Neural crest cell (in vitro differentiated cells): ENCODE results near the gene ZNF365. TPM values are rescaled to one million over a fixed set of nuclear protein-coding genes. Genes with fewer than 3 reads are reported as not detected.

Experiments used
- DNase-seq: peaks from one replicate; pipeline ENCODE4 v3.0.0; 2021; ENCODE audit warnings: low read depth, mixed read lengths, low spot score
- H3K27ac Mint-ChIP-seq: one replicate; pipeline ENCODE4 v1.8.0; 2021; ENCODE audit warnings: mild to moderate bottlenecking, mixed read lengths; ENCODE audit not compliant: unreplicated experiment
- H3K27me3 Mint-ChIP-seq: 2 replicates; pipeline ENCODE4 v1.8.0; 2021; ENCODE audit warnings: low read depth, mild to moderate bottlenecking, mixed read lengths
- H3K36me3 Mint-ChIP-seq: 2 replicates; pipeline ENCODE4 v1.8.0; 2021; ENCODE audit warnings: low read depth, mild to moderate bottlenecking, mixed read lengths
- H3K4me1 Mint-ChIP-seq: 2 replicates; pipeline ENCODE4 v1.8.0; 2021; ENCODE audit warnings: mixed read lengths
- H3K4me3 Mint-ChIP-seq: one replicate; pipeline ENCODE4 v1.8.0; 2021; ENCODE audit warnings: mild to moderate bottlenecking, mixed read lengths
- H3K9me3 Mint-ChIP-seq: 2 replicates; pipeline ENCODE4 v1.8.0; 2021; ENCODE audit warnings: mixed read lengths
- CTCF ChIP-seq: fragments of 200-600 bp; sonication (generic); conservative IDR thresholded peaks from 2 replicates; pipeline ENCODE4 v1.5.0; 2021; ENCODE audit warnings: antibody characterized with exemption, mild to moderate bottlenecking
- total RNA-seq: library from RNA; stranded (reverse); gene quantifications from 2 replicates; pipeline ENCODE4 v1.2.1, GENCODE V29; 2021

The ZNF365 gene
- total RNA-seq, 1 donor from 2014 or later, result 1.0 TPM

GRCh38 chr10:62426086-62426485 lies 51.9 kb downstream of the ZNF365 start:
- no peak for TF ChIP-seq CTCF
- Mint-ChIP-seq H3K27ac (no peak overlapping the region), H3K4me1 (no peaks in the 10 kb centered on the region), H3K4me3 (no peak overlapping the region), H3K9me3 (no peaks in the 10 kb centered on the region), H3K36me3 (no peaks in the 10 kb centered on the region), H3K27me3 (no peaks in the 10 kb centered on the region)
- no peak for DNase-seq

- no peak overlapping the region for H3K4me3 Mint-ChIP-seq
- TF ChIP-seq CTCF, result no peak
- H3K27ac Mint-ChIP-seq, result no peak overlapping the region
- H3K9me3 Mint-ChIP-seq, result no peaks in the 10 kb centered on the region
- no peaks in the 10 kb centered on the region for H3K36me3 Mint-ChIP-seq
- H3K27me3 Mint-ChIP-seq, result no peaks in the 10 kb centered on the region
- no peak for DNase-seq
- no peaks in the 10 kb centered on the region for H3K4me1 Mint-ChIP-seq
These were observed 52.4 kb downstream of the ZNF365 start for GRCh38 chr10:62426600-62426999.

- no peak overlapping the region for H3K4me3 Mint-ChIP-seq
- H3K9me3 Mint-ChIP-seq, result no peaks in the 10 kb centered on the region
- no peaks in the 10 kb centered on the region for H3K36me3 Mint-ChIP-seq
- TF ChIP-seq CTCF, result no peak
- no peak for DNase-seq
- H3K27me3 Mint-ChIP-seq, result no peaks in the 10 kb centered on the region
- no peak overlapping the region for H3K27ac Mint-ChIP-seq
- no peaks in the 10 kb centered on the region for H3K4me1 Mint-ChIP-seq
These were observed 56.7 kb downstream of the ZNF365 start for GRCh38 chr10:62430881-62431280.

- peaks cover 2% of the 10 kb centered on the region for H3K27me3 Mint-ChIP-seq
These were observed 59.1 kb downstream of the ZNF365 start for GRCh38 chr10:62433181-62433692.

GRCh38 chr10:62433901-62434300 lies 59.7 kb downstream of the ZNF365 start:
- Mint-ChIP-seq H3K4me1 (no peaks in the 10 kb centered on the region), H3K9me3 (no peaks in the 10 kb centered on the region), H3K27me3 (peaks cover 2% of the 10 kb centered on the region), H3K4me3 (no peak overlapping the region), H3K36me3 (no peaks in the 10 kb centered on the region), H3K27ac (no peak overlapping the region)
- no peak for TF ChIP-seq CTCF
- DNase-seq, result no peak

More at GRCh38 chr10:62433181-62433692, 59.1 kb downstream of the ZNF365 start:
- Mint-ChIP-seq H3K27ac (no peak overlapping the region), H3K9me3 (no peaks in the 10 kb centered on the region), H3K4me3 (no peak overlapping the region), H3K36me3 (no peaks in the 10 kb centered on the region), H3K4me1 (no peaks in the 10 kb centered on the region)
- DNase-seq, result no peak
- no peak for TF ChIP-seq CTCF
